Astrocyte (in vitro differentiated cells and primary cell): ENCODE data around the gene PLEKHA7. TPM values are rescaled to one million over a fixed set of nuclear protein-coding genes. Genes with fewer than 3 reads are reported as not detected.

Experiments
- DNase-seq: peaks from one replicate; pipeline ENCODE4 v3.0.0-alpha.2; 2010; ENCODE audit warnings: low read depth
- FAIRE-seq: peaks from 2 replicates; lab custom pipeline; 2011; peaks lifted over from hg19 to GRCh38; lab: Jason Lieb, UNC
- H2AFZ ChIP-seq: 2 replicates; pipeline ENCODE4 v1.6.0; 2012; ENCODE audit warnings: low read depth, low read length, inconsistent platforms
- H3K27ac ChIP-seq: 2 replicates; pipeline ENCODE4 v1.5.1; 2011; ENCODE audit warnings: low read depth, low read length, inconsistent platforms
- H3K27me3 ChIP-seq: 2 replicates; pipeline ENCODE4 v1.6.0; 2011; ENCODE audit warnings: low read length, inconsistent platforms; ENCODE audit not compliant: insufficient read depth
- H3K36me3 ChIP-seq: 2 replicates; pipeline ENCODE4 v1.5.1; 2011; ENCODE audit warnings: low read length, inconsistent platforms; ENCODE audit not compliant: insufficient read depth
- H3K4me1 ChIP-seq: 2 replicates; pipeline ENCODE4 v1.5.1; 2011; ENCODE audit warnings: low read length, inconsistent platforms; ENCODE audit not compliant: insufficient read depth
- H3K4me2 ChIP-seq: 2 replicates; pipeline ENCODE4 v1.6.0; 2012; ENCODE audit warnings: low read length, inconsistent platforms
- H3K4me3 ChIP-seq: 2 replicates; pipeline ENCODE4 v1.5.1; 2011; ENCODE audit warnings: low read depth, mild to moderate bottlenecking, low read length, inconsistent platforms; ENCODE audit not compliant: insufficient read depth
- H3K79me2 ChIP-seq: 2 replicates; pipeline ENCODE4 v1.6.0; 2012; ENCODE audit warnings: mild to moderate bottlenecking, low read length, inconsistent platforms; ENCODE audit not compliant: insufficient read depth
- H3K9ac ChIP-seq: 2 replicates; pipeline ENCODE4 v1.6.0; 2012; ENCODE audit warnings: mild to moderate bottlenecking, low read length, inconsistent platforms
- H3K9me3 ChIP-seq: 2 replicates; pipeline ENCODE4 v1.5.1; 2012; ENCODE audit warnings: low read depth, mild to moderate bottlenecking, low read length, inconsistent platforms; ENCODE audit not compliant: insufficient read depth
- H4K20me1 ChIP-seq: 2 replicates; pipeline ENCODE4 v1.6.0; 2012; ENCODE audit warnings: low read length, inconsistent platforms; ENCODE audit not compliant: insufficient read depth
- H3K27ac Mint-ChIP-seq: one replicate; pipeline ENCODE4 v1.8.0; 2021; ENCODE audit warnings: mild to moderate bottlenecking, mixed read lengths; ENCODE audit not compliant: unreplicated experiment
- H3K27me3 Mint-ChIP-seq: one replicate; pipeline ENCODE4 v1.8.0; 2021; ENCODE audit warnings: low read depth, mixed read lengths; ENCODE audit not compliant: unreplicated experiment
- H3K36me3 Mint-ChIP-seq: one replicate; pipeline ENCODE4 v1.8.0; 2021; ENCODE audit warnings: low read depth, mixed read lengths; ENCODE audit not compliant: unreplicated experiment
- H3K4me1 Mint-ChIP-seq: one replicate; pipeline ENCODE4 v1.8.0; 2021; ENCODE audit warnings: low read depth, mixed read lengths; ENCODE audit not compliant: unreplicated experiment
- H3K4me3 Mint-ChIP-seq: one replicate; pipeline ENCODE4 v1.8.0; 2021; ENCODE audit warnings: mild to moderate bottlenecking, moderate library complexity, mixed read lengths; ENCODE audit not compliant: unreplicated experiment
- H3K9me3 Mint-ChIP-seq: one replicate; pipeline ENCODE4 v1.8.0; 2021; ENCODE audit warnings: mild to moderate bottlenecking, mixed read lengths; ENCODE audit not compliant: unreplicated experiment
- CTCF ChIP-seq: IDR thresholded peaks from 2 replicates; pipeline ENCODE4 v1.5.1; 2011; ENCODE audit warnings: low read depth, mild to moderate bottlenecking, inconsistent platforms, low read length, moderate library complexity; ENCODE audit not compliant: insufficient read depth
- EZH2 ChIP-seq: IDR thresholded peaks from 2 replicates; pipeline ENCODE4 v1.6.1; 2012; ENCODE audit warnings: mild to moderate bottlenecking, low read length, inconsistent platforms; ENCODE audit not compliant: insufficient read depth
- total RNA-seq: library from RNA; stranded (reverse); gene quantifications from 2 replicates; pipeline ENCODE4 v1.2.1, GENCODE V29; 2021

Gene PLEKHA7
- total RNA-seq, 1 donor from 2014 or later, result 5.7 TPM

- H3K4me2 ChIP-seq, result no peak overlapping the region
- H3K27me3 Mint-ChIP-seq, result no peaks in the 10 kb centered on the region
- H3K36me3 ChIP-seq, result no peaks in the 10 kb centered on the region
- H3K36me3 Mint-ChIP-seq, result no peaks in the 10 kb centered on the region
- H3K79me2 ChIP-seq, result no peaks in the 10 kb centered on the region
- no peaks in the 10 kb centered on the region for H3K27me3 ChIP-seq
- DNase-seq (no peak), FAIRE-seq (no peak)
- no peak for TF ChIP-seq CTCF
- no peak for TF ChIP-seq EZH2
- no peak overlapping the region for H3K9ac ChIP-seq
- no peak overlapping the region for H3K4me3 ChIP-seq
- peak overlapping the region; percentile 14 for H3K27ac Mint-ChIP-seq
- H3K4me3 Mint-ChIP-seq, result no peak overlapping the region
- no peaks in the 10 kb centered on the region for H3K9me3 ChIP-seq
- no peaks in the 10 kb centered on the region for H3K9me3 Mint-ChIP-seq
- peaks cover 21% of the 10 kb centered on the region for H3K4me1 Mint-ChIP-seq
- H3K4me1 ChIP-seq, result peaks cover 23% of the 10 kb centered on the region
- no peaks in the 10 kb centered on the region for H4K20me1 ChIP-seq
- no peak overlapping the region for H3K27ac ChIP-seq
- no peak overlapping the region for H2AFZ ChIP-seq
These were observed 219.1 kb downstream of the PLEKHA7 start for GRCh38 chr11:16795146-16795545.

DNA sequence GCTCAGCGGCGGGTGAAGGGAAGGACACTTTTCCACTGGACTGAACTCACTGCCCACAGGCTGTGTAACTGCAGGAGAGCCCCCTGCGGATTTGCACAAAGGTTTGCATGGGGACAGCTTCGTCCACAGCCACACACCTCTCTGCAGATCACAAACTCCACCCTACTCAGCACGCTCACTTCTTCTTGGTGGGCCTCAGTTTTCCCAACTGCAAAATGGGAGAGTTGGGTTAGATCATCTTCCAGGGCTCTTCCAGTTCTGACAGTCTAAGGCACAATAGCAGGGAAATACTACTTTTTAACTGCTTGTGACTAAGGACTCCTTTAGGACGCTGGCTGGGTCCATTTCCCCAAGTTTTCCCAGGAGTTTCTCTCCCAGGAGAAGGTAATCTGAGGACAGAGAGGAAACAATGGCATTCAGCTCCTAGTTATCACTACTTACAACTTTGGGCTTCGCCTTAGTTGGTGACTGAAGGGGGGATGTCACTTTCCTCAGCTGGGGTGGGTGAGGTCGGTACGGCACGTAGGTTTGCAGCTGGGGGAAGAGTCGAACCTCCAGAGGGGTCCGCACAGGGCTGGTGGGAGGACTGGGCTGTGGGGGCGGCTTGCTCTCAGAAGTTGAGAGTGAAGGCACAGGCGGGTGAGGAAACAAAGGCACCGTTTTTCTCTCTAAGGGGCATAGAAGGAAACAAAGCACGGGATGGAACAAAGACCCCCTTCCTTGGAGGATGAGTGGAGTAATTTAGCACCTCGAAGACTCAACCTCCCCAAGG, 220.0 kb downstream of the PLEKHA7 start:
- Mint-ChIP-seq H3K9me3 (no peaks in the 10 kb centered on the region), H3K27me3 (no peaks in the 10 kb centered on the region), H3K4me3 (no peak overlapping the region), H3K36me3 (no peaks in the 10 kb centered on the region), H3K4me1 (peaks cover 21% of the 10 kb centered on the region), H3K27ac (no peak overlapping the region)
- peaks cover 23% of the 10 kb centered on the region for H3K4me1 ChIP-seq
- FAIRE-seq, result no peak
- no peak overlapping the region for H3K9ac ChIP-seq
- H3K36me3 ChIP-seq, result no peaks in the 10 kb centered on the region
- H3K4me3 ChIP-seq, result no peak overlapping the region
- no peaks in the 10 kb centered on the region for H3K27me3 ChIP-seq
- no peak overlapping the region for H3K27ac ChIP-seq
- H3K4me2 ChIP-seq, result no peak overlapping the region
- no peak for TF ChIP-seq EZH2
- no peak for TF ChIP-seq CTCF
- no peaks in the 10 kb centered on the region for H3K79me2 ChIP-seq
- no peak for DNase-seq
- H2AFZ ChIP-seq, result no peak overlapping the region
- H4K20me1 ChIP-seq, result no peaks in the 10 kb centered on the region
- no peaks in the 10 kb centered on the region for H3K9me3 ChIP-seq

DNA sequence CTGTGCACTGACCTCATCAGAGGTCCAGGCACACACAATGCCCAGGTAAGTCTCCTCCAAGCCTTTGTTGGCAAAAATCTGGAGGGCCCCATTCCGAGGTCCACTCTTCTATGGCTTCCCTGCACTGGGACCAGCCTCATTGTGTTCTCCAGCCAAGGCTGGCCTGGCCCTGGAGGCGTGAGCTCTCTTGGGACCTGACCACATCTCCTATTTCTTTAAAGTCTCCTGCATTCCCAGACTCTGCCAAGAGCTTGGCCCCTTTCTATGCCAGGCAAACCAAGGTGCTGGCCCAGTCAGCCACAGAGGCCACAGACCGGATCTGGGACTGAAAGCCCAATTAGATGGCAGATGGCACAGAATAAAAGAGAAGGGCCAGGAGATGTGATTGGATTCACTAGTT, 220.7 kb downstream of the PLEKHA7 start:
- H3K36me3 Mint-ChIP-seq, result no peaks in the 10 kb centered on the region
- Histone ChIP-seq H3K9me3 (no peaks in the 10 kb centered on the region), H3K4me3 (no peak overlapping the region), H4K20me1 (no peaks in the 10 kb centered on the region), H2AFZ (no peak overlapping the region), H3K4me1 (peaks cover 29% of the 10 kb centered on the region), H3K36me3 (no peaks in the 10 kb centered on the region), H3K27me3 (no peaks in the 10 kb centered on the region), H3K27ac (no peak overlapping the region), H3K9ac (no peak overlapping the region), H3K79me2 (no peaks in the 10 kb centered on the region), H3K4me2 (no peak overlapping the region)
- H3K27ac Mint-ChIP-seq, result no peak overlapping the region
- no peak for FAIRE-seq
- peaks cover 21% of the 10 kb centered on the region for H3K4me1 Mint-ChIP-seq
- TF ChIP-seq EZH2, result no peak
- TF ChIP-seq CTCF, result no peak
- no peak for DNase-seq
- no peak overlapping the region for H3K4me3 Mint-ChIP-seq
- no peaks in the 10 kb centered on the region for H3K9me3 Mint-ChIP-seq
- H3K27me3 Mint-ChIP-seq, result no peaks in the 10 kb centered on the region
